HL-60/S4 treated with phorbol 12-myristate 13-acetate at 8.2 ng/mL for 4 days and 3 days (cell line): ENCODE results near the gene NIN.

Experiments
- in situ Hi-C: fragments of 300-500 bp; cut with MboI; formaldehyde crosslinking; loops from 2 replicates; pipeline ENCODE4 v1.15.0; 2022; ENCODE audit warnings: low sequenced_read_pairs

The NIN gene

GRCh38 chr14:50795909-50796308 lies 35.1 kb downstream of the NIN start:
- in situ Hi-C loops: no loop called here

DNA sequence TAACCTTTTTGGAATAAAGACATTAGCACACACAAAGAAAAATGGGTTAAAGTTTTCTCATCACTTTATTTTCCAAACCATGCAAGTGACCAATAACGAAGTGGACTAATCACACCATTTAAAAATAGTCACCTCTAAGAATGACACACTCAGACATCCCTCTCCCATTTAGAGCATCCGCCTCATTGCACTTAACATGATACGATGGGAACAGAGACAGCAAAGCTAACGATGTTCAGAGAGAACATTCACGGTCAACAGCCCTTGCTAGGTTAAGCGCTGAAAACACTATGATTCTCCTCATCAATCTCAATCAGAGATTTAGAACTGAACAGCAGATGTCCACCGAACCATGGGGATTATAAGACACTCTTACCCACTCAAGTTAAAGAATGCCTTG lies 35.8 kb downstream of the NIN start:
- in situ Hi-C loops: no loop called here

DNA sequence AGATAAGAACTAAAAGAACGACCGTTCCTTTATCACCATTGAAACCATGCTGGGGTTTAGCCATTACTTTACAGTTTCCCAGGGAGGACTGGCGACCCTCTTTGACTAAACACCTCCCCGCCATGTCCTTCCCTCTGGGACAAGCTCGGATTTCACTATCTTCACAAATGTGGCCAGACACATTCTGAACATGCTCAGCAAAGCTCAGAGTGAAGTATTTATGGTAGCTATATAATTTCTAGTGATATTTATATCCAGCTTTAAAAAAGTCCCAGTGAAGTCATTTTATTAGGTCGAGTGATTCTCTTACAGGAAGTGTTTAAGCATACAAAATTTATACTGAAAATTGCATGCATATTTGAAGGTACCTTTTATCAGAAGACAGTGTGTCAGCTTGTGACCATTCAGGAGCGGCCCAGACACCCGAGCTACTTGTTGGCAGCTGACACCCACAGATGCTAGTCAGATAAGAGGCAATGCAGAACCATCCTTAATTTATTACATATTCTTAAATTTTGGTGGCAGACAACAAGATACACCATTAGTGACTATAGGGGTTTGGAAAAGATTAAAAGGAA lies 36.8 kb downstream of the NIN start:
- in situ Hi-C loops: no loop called here

GRCh38 chr14:50792634-50793068 lies 38.3 kb downstream of the NIN start:
- in situ Hi-C loops: no loop called here

DNA sequence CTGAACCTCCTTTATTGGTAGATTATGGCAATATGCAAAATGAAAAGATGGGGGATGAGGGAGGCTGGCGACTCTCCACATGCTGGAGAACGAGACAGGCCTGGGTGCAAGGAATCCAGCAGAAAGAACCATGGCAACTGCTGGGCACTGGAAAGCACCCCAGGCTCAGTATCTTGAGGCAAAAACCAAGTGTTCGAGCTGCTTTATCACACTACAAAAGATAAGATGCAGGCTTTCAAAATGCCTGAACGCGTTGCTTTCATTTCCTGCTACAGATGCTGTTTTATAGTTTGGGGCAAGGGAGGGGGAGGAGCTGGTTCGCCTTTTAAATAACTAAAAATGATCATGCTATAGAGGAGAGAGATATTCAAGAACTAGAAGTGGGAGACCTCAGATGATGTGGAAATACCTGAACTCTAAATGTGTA lies 38.9 kb downstream of the NIN start:
- in situ Hi-C loops: no loop called here

DNA sequence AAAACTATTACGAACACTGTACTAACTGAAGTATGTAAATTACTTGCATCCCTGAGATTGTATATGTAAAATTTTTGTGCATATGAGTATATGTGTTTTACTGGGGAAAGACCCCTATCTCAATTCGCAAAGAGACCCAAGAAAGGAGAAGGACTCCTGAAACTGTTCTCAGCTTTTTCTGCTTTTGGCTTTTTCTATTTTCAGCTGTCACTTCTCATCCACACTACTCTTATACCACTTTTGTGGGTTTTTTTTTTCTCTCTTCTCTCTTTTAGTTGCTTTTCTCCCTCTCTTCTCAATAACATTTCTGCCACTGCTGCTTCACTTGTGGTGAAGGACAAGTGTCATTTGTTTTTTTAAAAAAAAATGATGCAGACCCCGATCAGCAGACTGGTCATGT lies 39.8 kb downstream of the NIN start:
- in situ Hi-C loops: no loop called here

GRCh38 chr14:50790589-50790988 lies 40.4 kb downstream of the NIN start:
- in situ Hi-C loops: no loop called here

DNA sequence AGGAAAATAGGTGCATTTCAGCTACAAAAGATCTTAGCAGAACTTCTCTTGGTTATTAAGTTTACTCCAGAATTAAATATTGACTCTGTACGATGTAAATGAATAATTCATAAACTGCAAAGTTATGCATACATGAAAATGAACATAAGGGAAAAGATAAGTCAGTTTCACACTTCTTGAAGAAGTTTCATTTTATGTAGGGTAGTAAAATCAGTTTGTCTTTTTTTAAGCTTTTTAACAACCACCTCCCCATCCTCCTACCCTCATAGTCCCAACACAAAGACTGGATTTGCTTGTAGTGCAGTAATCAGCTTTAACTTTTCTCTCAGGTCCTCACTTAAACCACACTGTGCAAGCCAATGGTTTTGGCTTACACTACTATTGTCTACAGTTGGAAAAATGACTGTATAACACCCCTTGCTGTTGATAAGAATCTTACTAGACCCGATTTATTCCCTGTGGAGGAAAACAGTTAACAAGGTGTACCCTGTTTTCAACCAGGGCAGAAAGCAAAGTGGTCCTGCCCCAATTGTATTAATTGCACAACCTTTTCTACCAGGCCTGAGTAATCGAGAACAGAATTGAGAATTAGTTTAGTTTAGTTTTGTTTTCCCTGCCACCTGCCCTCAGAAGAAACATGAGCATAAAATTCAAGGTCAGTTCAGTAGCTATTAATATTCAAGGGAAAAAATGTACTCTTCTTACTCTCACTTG lies 44.1 kb downstream of the NIN start:
- in situ Hi-C loops: no loop called here

GRCh38 chr14:50785457-50786063 lies 45.4 kb downstream of the NIN start:
- in situ Hi-C loops: no loop called here

DNA sequence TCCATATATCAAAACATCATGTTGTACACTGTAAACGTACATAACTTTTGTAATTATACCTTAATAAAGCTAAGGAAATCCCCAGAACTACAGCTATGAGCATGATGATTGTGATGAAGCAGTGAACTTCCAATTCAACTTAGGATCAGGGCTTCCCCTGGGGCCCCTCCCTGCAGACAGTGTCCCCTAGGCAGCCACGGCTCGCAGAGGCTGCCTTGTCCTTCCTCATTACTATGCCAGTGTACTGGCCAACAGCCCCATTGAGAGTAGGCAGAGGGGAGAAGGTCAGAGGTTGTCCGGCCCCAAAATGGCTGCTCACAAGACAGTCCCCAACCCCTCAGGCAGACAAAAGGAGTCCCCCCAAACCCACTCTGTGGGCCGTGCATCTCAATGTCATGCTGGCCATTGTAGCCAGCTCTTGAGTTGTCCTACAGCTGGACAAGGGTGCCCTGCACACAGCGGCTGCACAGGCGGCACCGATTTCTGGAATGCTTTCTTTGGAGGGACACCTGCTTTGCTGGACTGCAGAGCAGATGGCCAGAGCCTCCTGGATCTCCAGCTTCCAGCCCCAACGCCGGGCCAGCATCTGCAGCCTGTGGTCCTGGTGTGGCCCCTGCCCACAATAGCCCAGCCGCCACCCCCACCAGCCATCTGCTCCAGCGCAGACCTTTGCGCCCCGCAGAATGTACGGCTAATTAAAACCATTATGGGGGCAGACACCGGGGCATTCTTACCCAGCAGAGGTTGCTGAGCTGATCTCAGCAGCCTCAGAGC lies 46.1 kb downstream of the NIN start:
- in situ Hi-C loops: no loop called here

- in situ Hi-C loops: no loop called here
Observed at GRCh38 chr14:50783563-50783962, 47.4 kb downstream of the NIN start.

GRCh38 chr14:50780393-50780792 lies 50.6 kb downstream of the NIN start:
- in situ Hi-C loops: no loop called here

- in situ Hi-C loops: no loop called here
Observed at GRCh38 chr14:50778721-50779483, 52.1 kb downstream of the NIN start.

- in situ Hi-C loops: no loop called here
Observed at GRCh38 chr14:50776522-50776921, 54.4 kb downstream of the NIN start.

DNA sequence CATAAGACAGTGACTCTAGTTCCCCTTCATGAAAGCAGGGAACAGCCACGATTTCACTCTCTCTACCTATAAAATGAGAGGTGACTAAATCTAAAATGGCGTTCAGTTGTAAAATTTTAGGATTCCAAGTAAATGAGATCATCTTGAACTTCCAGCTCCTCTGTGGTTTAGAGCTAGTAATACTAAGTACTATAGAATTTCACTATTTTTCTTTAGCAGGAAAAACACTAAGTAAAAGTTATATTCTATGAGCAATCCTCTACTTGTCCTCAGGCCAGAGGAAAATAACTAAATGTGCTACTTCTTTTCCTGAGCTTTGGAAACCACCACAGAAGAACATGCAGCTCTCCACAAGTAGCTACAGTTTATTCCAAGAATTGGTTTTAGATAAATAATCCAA lies 55.6 kb downstream of the NIN start:
- in situ Hi-C loops: no loop called here

- in situ Hi-C loops: no loop called here
Observed at GRCh38 chr14:50774542-50775267, 56.3 kb downstream of the NIN start.

DNA sequence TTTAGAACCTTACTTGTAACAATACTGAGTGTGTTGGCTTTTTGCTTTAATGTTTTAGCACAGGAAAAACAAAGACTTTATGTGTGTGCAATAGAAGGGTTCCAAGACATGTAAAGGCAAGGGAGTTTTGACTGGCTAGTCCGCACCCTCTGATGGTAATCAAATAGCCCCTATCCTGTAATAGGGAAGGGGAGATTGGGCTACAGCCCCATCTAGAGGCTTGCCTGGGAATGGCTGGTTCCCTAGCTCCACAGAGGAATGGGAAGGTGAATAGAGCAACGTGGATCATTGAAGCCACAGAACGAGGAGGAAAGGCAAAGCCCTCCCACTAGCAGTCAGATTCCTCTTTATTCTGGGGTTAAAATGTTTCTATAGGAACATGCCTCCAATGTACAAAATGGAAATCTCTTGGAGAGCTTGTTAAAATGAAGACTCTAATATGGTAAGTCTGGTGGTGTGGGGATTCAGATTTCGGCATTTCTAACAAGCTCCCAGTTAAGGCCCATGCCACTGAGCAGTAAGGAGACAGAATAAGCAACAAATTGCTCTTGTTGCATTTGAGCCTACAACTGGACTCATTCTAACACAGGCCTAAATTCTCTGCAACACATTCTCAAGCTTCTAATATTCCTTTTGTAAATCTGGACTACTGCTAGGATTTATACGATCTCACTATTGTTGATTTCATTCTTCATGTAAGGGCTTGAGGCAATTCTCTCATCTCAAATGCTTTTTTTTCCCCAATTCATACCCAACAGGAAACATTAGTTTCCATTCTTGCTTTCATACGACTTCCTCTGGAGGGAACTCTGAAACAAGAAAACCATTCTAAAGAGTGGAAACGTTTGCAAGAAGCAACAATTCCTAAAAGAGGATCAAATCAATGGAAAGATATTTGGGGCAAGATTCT lies 57.1 kb downstream of the NIN start:
- in situ Hi-C loops: no loop called here

DNA sequence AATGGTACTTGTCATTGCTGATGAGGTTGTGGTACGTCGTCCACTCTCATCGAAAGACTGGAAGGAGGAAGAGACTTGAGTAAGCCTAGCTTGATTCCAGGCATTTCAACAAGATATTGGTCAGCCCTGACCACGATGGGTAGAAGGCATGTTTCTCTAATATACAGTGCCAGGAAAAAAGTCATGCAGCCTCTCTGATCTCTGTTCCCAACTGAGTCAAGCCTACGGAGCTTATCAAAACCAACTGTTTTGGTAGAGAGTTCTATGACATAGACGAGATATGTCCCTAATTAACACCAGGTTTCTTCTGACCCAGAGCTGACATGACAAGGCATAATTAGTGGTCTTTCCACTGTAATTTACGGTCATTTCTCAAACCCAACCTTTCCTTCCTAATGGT lies 58.5 kb downstream of the NIN start:
- in situ Hi-C loops: no loop called here

- in situ Hi-C loops: no loop called here
Observed at GRCh38 chr14:50770586-50770985, 60.4 kb downstream of the NIN start.
